Neural cell (in vitro differentiated cells): Measurements from ENCODE around the gene GALNT14. TPM values are rescaled to one million over a fixed set of nuclear protein-coding genes. Genes with fewer than 3 reads are reported as not detected.

Experiments
- H2AFZ ChIP-seq: fragments of 200-600, 300-800 bp; sonication (generic), shearing (Covaris generic); 2 replicates; pipeline ENCODE4 v1.6.0; 2014; ENCODE audit warnings: low read depth, mild to moderate bottlenecking, antibody characterized with exemption, low read length, moderate library complexity
- H3F3A ChIP-seq: fragments of 200-600 bp; shearing (Covaris generic); 2 replicates; pipeline ENCODE4 v1.6.1; 2016; ENCODE audit warnings: mild to moderate bottlenecking, moderate library complexity, mixed read lengths, antibody characterized with exemption, low read length; ENCODE audit not compliant: insufficient read depth, poor library complexity, severe bottlenecking
- H3K27ac ChIP-seq: fragments of 200-600, 300-800 bp; sonication (generic), shearing (Covaris generic); 2 replicates; pipeline ENCODE4 v1.5.1; 2014; ENCODE audit warnings: mild to moderate bottlenecking, low read length, moderate library complexity
- H3K27me3 ChIP-seq: fragments of 300-800, 200-600 bp; sonication (generic), shearing (Covaris generic); 2 replicates; pipeline ENCODE4 v1.6.0; 2014; ENCODE audit warnings: mild to moderate bottlenecking, low read depth, low read length, moderate library complexity; ENCODE audit not compliant: insufficient read depth
- H3K36me3 ChIP-seq: fragments of 300-800, 200-600 bp; sonication (generic), shearing (Covaris generic); 2 replicates; pipeline ENCODE4 v1.5.1; 2014; ENCODE audit warnings: mild to moderate bottlenecking, antibody characterized with exemption, low read length, moderate library complexity; ENCODE audit not compliant: insufficient read depth
- H3K4me2 ChIP-seq: fragments of 300-800, 200-600 bp; sonication (generic), shearing (Covaris generic); 2 replicates; pipeline ENCODE4 v1.6.0; 2014; ENCODE audit warnings: mild to moderate bottlenecking, low read length
- H3K4me3 ChIP-seq: fragments of 300-800, 200-600 bp; sonication (generic), shearing (Covaris generic); 2 replicates; pipeline ENCODE4 v1.5.1; 2014; ENCODE audit warnings: mild to moderate bottlenecking, low read length, moderate library complexity
- H3K79me2 ChIP-seq: fragments of 200-600 bp; shearing (Covaris generic); replicated peaks from 2 replicates; pipeline ENCODE4 v1.6.0; 2014; ENCODE audit warnings: mild to moderate bottlenecking, low read length, moderate library complexity; ENCODE audit not compliant: insufficient read depth
- H3K9ac ChIP-seq: fragments of 300-800, 200-600 bp; sonication (generic), shearing (Covaris generic); 2 replicates; pipeline ENCODE4 v1.6.1; 2016; ENCODE audit warnings: mild to moderate bottlenecking, low read length, mixed read lengths
- H3K9me2 ChIP-seq: fragments of 200-600 bp; shearing (Covaris generic); 2 replicates; pipeline ENCODE4 v1.6.1; 2016; ENCODE audit warnings: mild to moderate bottlenecking, low read length, mixed read lengths; ENCODE audit not compliant: insufficient read depth
- H3K9me3 ChIP-seq: fragments of 200-600, 300-800 bp; sonication (generic), shearing (Covaris generic); 2 replicates; pipeline ENCODE4 v1.6.1; 2016; ENCODE audit warnings: mild to moderate bottlenecking, mixed run types, low read length, moderate library complexity, mixed read lengths
- H4K20me1 ChIP-seq: fragments of 200-600 bp; shearing (Covaris generic); 2 replicates; pipeline ENCODE4 v1.6.1; 2016; ENCODE audit warnings: mild to moderate bottlenecking, mixed run types; ENCODE audit not compliant: insufficient read depth
- EP300 ChIP-seq: fragments of 450-650 bp; conservative IDR thresholded peaks from 2 replicates; pipeline ENCODE4 v1.6.1; 2014; ENCODE audit warnings: antibody characterized with exemption, mild to moderate bottlenecking, moderate library complexity; ENCODE audit not compliant: poor library complexity, severe bottlenecking
- EZH2 ChIP-seq: fragments of 200-600, 300-800 bp; shearing (Covaris generic), sonication (generic); IDR thresholded peaks from 2 replicates; pipeline ENCODE4 v1.6.1; 2014; ENCODE audit warnings: antibody characterized with exemption, low read length, borderline replicate concordance, mild to moderate bottlenecking; ENCODE audit not compliant: insufficient read depth, poor library complexity, severe bottlenecking
- MXI1 ChIP-seq: fragments of 450-650 bp; conservative IDR thresholded peaks from 2 replicates; pipeline ENCODE4 v1.6.1; 2014; ENCODE audit warnings: antibody characterized with exemption, mild to moderate bottlenecking; ENCODE audit not compliant: poor library complexity, severe bottlenecking
- POLR2AphosphoS5 ChIP-seq: IDR thresholded peaks from 2 replicates; pipeline ENCODE4 v1.6.1; 2012
- RAD21 ChIP-seq: fragments of 450-650 bp; conservative IDR thresholded peaks from 2 replicates; pipeline ENCODE4 v1.6.1; 2014; ENCODE audit warnings: antibody characterized with exemption, mild to moderate bottlenecking, moderate library complexity
- SMC3 ChIP-seq: fragments of 450-650 bp; conservative IDR thresholded peaks from 2 replicates; pipeline ENCODE4 v1.6.1; 2014; ENCODE audit warnings: antibody characterized with exemption, mild to moderate bottlenecking, moderate library complexity; ENCODE audit not compliant: poor library complexity
- TAF1 ChIP-seq: IDR thresholded peaks from 2 replicates; pipeline ENCODE4 v1.6.1; 2012; ENCODE audit warnings: low read depth
- polyA plus RNA-seq: library from polyadenylated mRNA; depleted of rRNA; stranded (reverse); fragments of >200 nt; gene quantifications from 2 replicates; pipeline ENCODE4 v1.2.3, GENCODE V29; 2014
- TF ChIP-seq, protein P1 (sequence below): fragments of 450-650 bp; IDR thresholded peaks from 2 replicates; pipeline ENCODE4 v1.5.1; 2014; ENCODE audit warnings: antibody characterized with exemption, mild to moderate bottlenecking, moderate library complexity; ENCODE audit not compliant: poor library complexity, severe bottlenecking
- TF ChIP-seq, protein P2 (sequence below): IDR thresholded peaks from 2 replicates; pipeline ENCODE4 v1.6.1; 2012; ENCODE audit warnings: borderline replicate concordance

The GALNT14 gene
- polyA plus RNA-seq, 1 donor from 2014 or later, result 15.9 TPM

DNA sequence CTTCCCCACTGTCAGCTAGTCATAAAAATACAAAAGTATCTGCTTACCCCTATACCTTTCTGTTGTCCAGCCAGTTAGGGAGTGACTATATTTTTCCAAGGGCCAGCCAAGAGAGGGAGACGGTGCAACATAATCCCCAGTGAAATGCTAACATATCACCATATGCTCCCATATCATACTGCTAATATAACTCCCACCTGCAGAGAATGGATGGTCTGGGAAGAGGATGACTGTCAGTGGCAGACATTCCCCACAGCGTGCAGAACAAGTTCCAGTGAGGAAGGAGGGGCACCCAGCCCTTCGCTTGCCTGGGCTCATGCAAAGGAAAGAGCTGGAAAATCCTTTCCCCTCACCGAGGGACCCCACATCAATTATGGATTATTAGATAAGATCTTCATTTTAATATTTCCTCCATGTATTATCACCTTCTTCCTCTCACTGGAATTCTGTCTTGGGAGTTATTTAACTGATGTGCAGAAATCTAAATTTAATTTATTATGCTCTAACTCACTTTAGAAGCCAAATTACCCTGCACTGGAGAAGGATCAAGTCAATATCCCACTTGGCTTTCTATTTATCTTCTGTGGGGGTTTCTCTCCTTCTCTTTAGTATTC, 135.6 kb downstream of the GALNT14 start:
- no peak overlapping the region for H2AFZ ChIP-seq

DNA sequence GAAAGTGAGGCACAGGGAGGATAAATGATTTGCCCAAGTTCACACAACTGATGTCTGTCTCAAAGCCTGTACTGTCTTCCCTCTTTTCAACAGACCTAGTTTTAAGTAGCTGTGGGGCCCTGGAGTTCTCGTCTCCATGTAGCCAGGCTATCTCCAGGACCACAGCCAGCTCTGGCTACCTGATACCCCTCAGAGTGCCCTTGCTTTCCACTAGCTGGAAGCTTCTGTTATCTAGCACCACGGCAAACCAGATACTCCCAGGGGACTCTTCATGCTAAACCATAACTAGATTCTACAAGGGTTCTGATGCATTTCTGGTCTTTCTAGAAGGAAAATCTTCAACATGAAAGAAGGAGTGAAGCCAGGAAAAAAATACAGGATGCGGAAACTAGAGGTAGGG, 137.3 kb downstream of the GALNT14 start:
- H3K9me3 ChIP-seq, result no peaks in the 10 kb centered on the region
- no peaks in the 10 kb centered on the region for H3F3A ChIP-seq
- no peak overlapping the region for H3K27ac ChIP-seq
- H3K9me2 ChIP-seq, result no peaks in the 10 kb centered on the region
- H4K20me1 ChIP-seq, result no peaks in the 10 kb centered on the region
- TF ChIP-seq EZH2 (no peak), POLR2AphosphoS5 (no peak), RAD21 (no peak), EP300 (no peak), MXI1 (no peak), TAF1 (no peak), SMC3 (no peak)
- TF ChIP-seq, protein P1, sequence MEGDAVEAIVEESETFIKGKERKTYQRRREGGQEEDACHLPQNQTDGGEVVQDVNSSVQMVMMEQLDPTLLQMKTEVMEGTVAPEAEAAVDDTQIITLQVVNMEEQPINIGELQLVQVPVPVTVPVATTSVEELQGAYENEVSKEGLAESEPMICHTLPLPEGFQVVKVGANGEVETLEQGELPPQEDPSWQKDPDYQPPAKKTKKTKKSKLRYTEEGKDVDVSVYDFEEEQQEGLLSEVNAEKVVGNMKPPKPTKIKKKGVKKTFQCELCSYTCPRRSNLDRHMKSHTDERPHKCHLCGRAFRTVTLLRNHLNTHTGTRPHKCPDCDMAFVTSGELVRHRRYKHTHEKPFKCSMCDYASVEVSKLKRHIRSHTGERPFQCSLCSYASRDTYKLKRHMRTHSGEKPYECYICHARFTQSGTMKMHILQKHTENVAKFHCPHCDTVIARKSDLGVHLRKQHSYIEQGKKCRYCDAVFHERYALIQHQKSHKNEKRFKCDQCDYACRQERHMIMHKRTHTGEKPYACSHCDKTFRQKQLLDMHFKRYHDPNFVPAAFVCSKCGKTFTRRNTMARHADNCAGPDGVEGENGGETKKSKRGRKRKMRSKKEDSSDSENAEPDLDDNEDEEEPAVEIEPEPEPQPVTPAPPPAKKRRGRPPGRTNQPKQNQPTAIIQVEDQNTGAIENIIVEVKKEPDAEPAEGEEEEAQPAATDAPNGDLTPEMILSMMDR, result no peak
- TF ChIP-seq, protein P2, sequence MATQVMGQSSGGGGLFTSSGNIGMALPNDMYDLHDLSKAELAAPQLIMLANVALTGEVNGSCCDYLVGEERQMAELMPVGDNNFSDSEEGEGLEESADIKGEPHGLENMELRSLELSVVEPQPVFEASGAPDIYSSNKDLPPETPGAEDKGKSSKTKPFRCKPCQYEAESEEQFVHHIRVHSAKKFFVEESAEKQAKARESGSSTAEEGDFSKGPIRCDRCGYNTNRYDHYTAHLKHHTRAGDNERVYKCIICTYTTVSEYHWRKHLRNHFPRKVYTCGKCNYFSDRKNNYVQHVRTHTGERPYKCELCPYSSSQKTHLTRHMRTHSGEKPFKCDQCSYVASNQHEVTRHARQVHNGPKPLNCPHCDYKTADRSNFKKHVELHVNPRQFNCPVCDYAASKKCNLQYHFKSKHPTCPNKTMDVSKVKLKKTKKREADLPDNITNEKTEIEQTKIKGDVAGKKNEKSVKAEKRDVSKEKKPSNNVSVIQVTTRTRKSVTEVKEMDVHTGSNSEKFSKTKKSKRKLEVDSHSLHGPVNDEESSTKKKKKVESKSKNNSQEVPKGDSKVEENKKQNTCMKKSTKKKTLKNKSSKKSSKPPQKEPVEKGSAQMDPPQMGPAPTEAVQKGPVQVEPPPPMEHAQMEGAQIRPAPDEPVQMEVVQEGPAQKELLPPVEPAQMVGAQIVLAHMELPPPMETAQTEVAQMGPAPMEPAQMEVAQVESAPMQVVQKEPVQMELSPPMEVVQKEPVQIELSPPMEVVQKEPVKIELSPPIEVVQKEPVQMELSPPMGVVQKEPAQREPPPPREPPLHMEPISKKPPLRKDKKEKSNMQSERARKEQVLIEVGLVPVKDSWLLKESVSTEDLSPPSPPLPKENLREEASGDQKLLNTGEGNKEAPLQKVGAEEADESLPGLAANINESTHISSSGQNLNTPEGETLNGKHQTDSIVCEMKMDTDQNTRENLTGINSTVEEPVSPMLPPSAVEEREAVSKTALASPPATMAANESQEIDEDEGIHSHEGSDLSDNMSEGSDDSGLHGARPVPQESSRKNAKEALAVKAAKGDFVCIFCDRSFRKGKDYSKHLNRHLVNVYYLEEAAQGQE, result no peak
- H3K4me2 ChIP-seq, result no peak overlapping the region
- H2AFZ ChIP-seq, result no peak overlapping the region
- no peaks in the 10 kb centered on the region for H3K79me2 ChIP-seq
- no peaks in the 10 kb centered on the region for H3K36me3 ChIP-seq
- peaks cover 9% of the 10 kb centered on the region for H3K27me3 ChIP-seq
- H3K4me3 ChIP-seq, result no peak overlapping the region
- H3K9ac ChIP-seq, result no peak overlapping the region

More for the DNA sequence above, 135.6 kb downstream of the GALNT14 start:
- TF ChIP-seq MXI1, result no peak
- TF ChIP-seq POLR2AphosphoS5, result peak; percentile 44
- TF ChIP-seq EP300, result no peak
- no peak for TF ChIP-seq RAD21
- no peak for TF ChIP-seq SMC3
- no peak for TF ChIP-seq EZH2
- TF ChIP-seq TAF1, result no peak
- TF ChIP-seq, protein P2, result no peak
- Histone ChIP-seq H3K27me3 (peaks cover 9% of the 10 kb centered on the region), H3F3A (no peaks in the 10 kb centered on the region), H3K36me3 (no peaks in the 10 kb centered on the region), H3K9ac (no peak overlapping the region), H3K4me2 (no peak overlapping the region), H3K9me3 (no peaks in the 10 kb centered on the region), H3K4me3 (no peak overlapping the region), H3K79me2 (no peaks in the 10 kb centered on the region), H3K9me2 (no peaks in the 10 kb centered on the region), H4K20me1 (no peaks in the 10 kb centered on the region), H3K27ac (no peak overlapping the region)
